ENCODE measurements around the gene ATXN7L1. TPM values are rescaled to one million over a fixed set of nuclear protein-coding genes. Genes with fewer than 3 reads are reported as not detected.

Gene ATXN7L1
- total and polyA plus RNA-seq, 7 donors = 1.2 to 6.0 (median 3.0) TPM

GRCh38 chr7:105675934-105676371, 200.4 kb downstream of the ATXN7L1 start:
- intact Hi-C loops (cut with DNase I) = loop anchor here (10.0 kb wide), 2 partner anchors 99 to 469 kb away; no protein-coding TSS in a partner anchor
- Histone ChIP-seq H3K4me3 (no peak overlapping the region), H3K9me3 (no peaks in the 10 kb centered on the region), H3K36me3 (ENCODE audit: insufficient read depth in 1 of 2, low read depth in 1 of 2) (no peaks in the 10 kb centered on the region), H3K27me3 (ENCODE audit: insufficient read depth in 3 of 3, low read length in 2 of 3) (no peaks in the 10 kb centered on the region), H3K4me1 (peaks cover 44% of the 10 kb centered on the region), H3K27ac (no peak overlapping the region)
- ATAC-seq = no peak
- DNase-seq = peak in 1 of 2 donors; percentile 37
- 70 to 92% (median 74%) methylated on average over 8 of the region's 8 CpGs for WGBS, 3 donors
- no peak for TF ChIP-seq CTCF (IDR thresholded peaks at IDR 0.05)

- no peak overlapping the region for H3K4me3 ChIP-seq
- H3K4me1 ChIP-seq = peaks cover 39% of the 10 kb centered on the region
- DNase-seq (no peak), ATAC-seq (peak in 1 of 4 donors; percentile 29)
- intact Hi-C loops (cut with DNase I) = loop anchor here (10.0 kb wide), 2 partner anchors 100 to 470 kb away; no protein-coding TSS in a partner anchor
- WGBS, 3 donors = 29 to 53% (median 36%) methylated on average over 4 of the region's 4 CpGs
- no peaks in the 10 kb centered on the region for H3K27me3 ChIP-seq (ENCODE audit: insufficient read depth in 3 of 3, low read length in 2 of 3)
- no peak for TF ChIP-seq CTCF (IDR thresholded peaks at IDR 0.05)
- H3K27ac ChIP-seq = peak overlapping the region; percentile 80
- no peaks in the 10 kb centered on the region for H3K36me3 ChIP-seq (ENCODE audit: insufficient read depth in 1 of 2, low read depth in 1 of 2)
- H3K9me3 ChIP-seq = no peaks in the 10 kb centered on the region
Observed at GRCh38 chr7:105674200-105674920, 202.0 kb downstream of the ATXN7L1 start.

- H3K27me3 ChIP-seq (ENCODE audit: insufficient read depth in 3 of 3, low read length in 2 of 3) = no peaks in the 10 kb centered on the region
- DNase-seq = peak; percentile 59 to 77
- no peak overlapping the region for H3K4me3 ChIP-seq
- ATAC-seq = peak; percentile 76 to 83 (median 80)
- H3K9me3 ChIP-seq = no peaks in the 10 kb centered on the region
- peak overlapping the region; percentile 80 for H3K27ac ChIP-seq
- no peak for TF ChIP-seq CTCF (IDR thresholded peaks at IDR 0.05)
- H3K36me3 ChIP-seq (ENCODE audit: insufficient read depth in 1 of 2, low read depth in 1 of 2) = no peaks in the 10 kb centered on the region
- H3K4me1 ChIP-seq = peaks cover 30% of the 10 kb centered on the region
- intact Hi-C loops (cut with DNase I) = loop anchor here (10.0 kb wide), 2 partner anchors 101 to 471 kb away; no protein-coding TSS in a partner anchor
- 29 to 36% (median 34%) methylated on average over 7 of the region's 7 CpGs for WGBS, 3 donors
Observed at GRCh38 chr7:105673367-105674084, 202.9 kb downstream of the ATXN7L1 start.

- no peaks in the 10 kb centered on the region for H3K36me3 ChIP-seq (ENCODE audit: insufficient read depth in 1 of 2, low read depth in 1 of 2)
- H3K4me3 ChIP-seq = no peak overlapping the region
- WGBS, 3 donors = 81 to 93% (median 90%) methylated on average over 2 of the region's 2 CpGs
- intact Hi-C loops (cut with DNase I) = loop anchor here (10.0 kb wide), 2 partner anchors 102 to 472 kb away; no protein-coding TSS in a partner anchor
- no peaks in the 10 kb centered on the region for H3K27me3 ChIP-seq (ENCODE audit: insufficient read depth in 3 of 3, low read length in 2 of 3)
- peaks cover 23% of the 10 kb centered on the region for H3K4me1 ChIP-seq
- no peak for DNase-seq
- no peak for TF ChIP-seq CTCF (IDR thresholded peaks at IDR 0.05)
- no peaks in the 10 kb centered on the region for H3K9me3 ChIP-seq
- no peak for ATAC-seq
- H3K27ac ChIP-seq = peak overlapping the region; percentile 43
Observed at GRCh38 chr7:105672801-105673200, 203.6 kb downstream of the ATXN7L1 start.

Data from psoas muscle (tissue), 8 donors.